GM13977 (cell line): ENCODE data around the gene GRIP2.

Experiments used
- DNase-seq: peaks from one replicate; pipeline ENCODE4 v3.0.0; 2012; ENCODE audit warnings: low spot score
- CTCF ChIP-seq: IDR thresholded peaks from 2 replicates; pipeline ENCODE4 v1.5.1; 2012; ENCODE audit warnings: mild to moderate bottlenecking, control low read depth; ENCODE audit not compliant: insufficient read depth; ENCODE audit errors: extremely low read depth, missing control alignments
- in situ Hi-C: fragments of 300-500 bp; cut with MboI; formaldehyde crosslinking; loops from one replicate; pipeline ENCODE4 v1.12.0; 2022; ENCODE audit warnings: low sequenced_read_pairs, low pct_unique_long_range_greater_than_20kb, mixed read lengths, inconsistent platforms; ENCODE audit not compliant: unreplicated experiment

GRIP2 gene

DNA sequence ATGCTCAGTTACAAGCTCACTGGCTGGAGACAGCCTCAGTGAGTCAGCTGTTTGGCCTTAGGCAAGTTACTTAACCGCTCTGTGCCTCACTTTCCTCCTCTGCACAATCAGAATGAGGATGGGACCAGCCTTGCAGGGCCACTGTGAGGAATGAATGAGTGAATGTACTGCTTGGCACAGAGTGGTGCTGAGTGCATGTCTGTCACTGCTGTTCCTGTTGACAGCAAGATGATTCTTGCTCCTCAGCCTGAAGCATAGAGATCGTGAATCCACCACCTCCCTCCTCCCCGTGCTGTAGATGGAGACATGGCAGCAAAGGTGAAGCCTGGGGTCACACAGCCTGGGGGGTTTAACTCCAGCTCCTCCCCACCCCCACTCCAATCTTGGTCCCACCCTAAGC lies 14.6 kb upstream of the GRIP2 start:
- in situ Hi-C loops = no loop called here
- no peak for DNase-seq
- TF ChIP-seq CTCF = no peak

DNA sequence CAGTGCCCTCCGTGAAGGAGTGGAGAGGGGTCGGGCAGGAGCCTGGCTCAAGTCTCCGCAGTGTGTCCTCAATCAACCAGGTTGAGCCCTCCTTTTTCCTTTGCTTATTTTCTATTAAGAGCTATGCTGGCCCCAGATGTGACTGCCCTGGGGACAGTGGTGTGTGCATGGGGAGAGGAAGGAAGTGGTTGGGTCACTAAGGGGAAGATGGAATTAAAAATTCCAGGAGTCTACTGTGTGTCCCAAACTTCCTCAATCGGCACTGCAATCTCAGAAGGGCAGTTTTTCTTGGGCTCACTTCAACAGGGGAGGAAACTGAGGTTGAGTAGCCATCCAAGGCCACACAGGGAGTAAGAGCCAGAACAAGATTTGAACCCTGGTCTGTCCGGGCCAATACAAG lies 13.7 kb upstream of the GRIP2 start:
- in situ Hi-C loops = no loop called here
- no peak for DNase-seq
- TF ChIP-seq CTCF = no peak

DNA sequence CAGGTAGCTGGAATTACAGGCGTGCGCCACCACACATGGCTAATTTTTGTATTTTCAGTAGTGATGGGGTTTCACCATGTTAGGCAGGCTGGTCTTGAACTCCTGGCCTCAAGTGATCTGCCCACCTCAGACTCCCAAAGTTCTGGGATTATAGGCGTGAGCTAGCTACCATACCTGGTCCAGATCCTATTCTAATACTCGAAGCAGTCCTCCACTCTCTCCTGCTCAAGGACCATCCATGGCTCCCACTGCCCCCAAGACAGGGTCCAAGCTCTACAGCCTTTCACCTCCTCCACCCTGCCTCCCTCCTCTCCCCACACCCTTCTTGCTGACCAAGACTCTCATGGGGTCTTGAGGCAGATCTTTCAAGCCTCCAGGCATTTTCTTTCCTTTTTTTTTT lies 12.6 kb upstream of the GRIP2 start:
- no peak for DNase-seq
- in situ Hi-C loops = no loop called here
- TF ChIP-seq CTCF = no peak

DNA sequence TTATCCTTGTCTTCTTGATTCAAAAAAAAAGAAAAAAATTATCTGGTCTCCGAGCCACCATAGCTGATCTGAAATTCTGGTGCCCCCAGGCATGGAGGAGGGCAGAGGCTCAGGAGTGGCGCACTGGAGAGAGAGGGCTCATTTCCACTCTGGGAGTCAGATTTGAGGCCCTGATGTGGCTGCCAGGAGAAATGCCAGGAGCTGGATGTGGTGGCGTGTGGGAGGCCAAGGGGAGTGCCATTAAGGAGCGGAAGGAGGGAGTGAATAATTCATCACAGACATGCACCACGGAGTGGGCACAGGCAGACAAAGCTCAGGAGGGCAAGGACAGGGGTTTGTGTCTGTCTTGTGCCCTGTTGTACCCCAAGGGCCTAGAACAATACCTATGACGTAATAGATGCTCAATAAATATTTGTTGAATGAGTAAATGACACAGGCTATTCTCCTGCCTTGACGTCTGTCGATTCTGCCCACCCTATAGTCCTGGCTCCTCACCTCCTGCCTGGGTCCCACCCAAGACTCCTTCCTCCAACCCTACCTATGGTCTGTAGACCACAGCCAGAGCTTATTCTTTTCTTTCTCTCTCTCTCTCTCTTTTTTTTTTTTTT lies 12.0 kb upstream of the GRIP2 start:
- in situ Hi-C loops = no loop called here
- no peak for TF ChIP-seq CTCF
- DNase-seq = no peak

GRCh38 chr3:14550651-14551611 lies 10.8 kb upstream of the GRIP2 start:
- no peak for DNase-seq
- in situ Hi-C loops = no loop called here
- no peak for TF ChIP-seq CTCF

- in situ Hi-C loops = no loop called here
- no peak for TF ChIP-seq CTCF
- no peak for DNase-seq
These were observed 10.0 kb upstream of the GRIP2 start for GRCh38 chr3:14550181-14550580.
